Measurements from ENCODE around the gene PARVA. TPM values are rescaled to one million over a fixed set of nuclear protein-coding genes. Genes with fewer than 3 reads are reported as not detected.

PARVA gene
- total and polyA plus RNA-seq, 12 donors = 20.1 to 84.8 (median 67.0) TPM

GRCh38 chr11:12449961-12450715, 72.8 kb downstream of the PARVA start:
- Histone ChIP-seq H3K36me3 (no peaks in the 10 kb centered on the region), H3K9me3 (no peaks in the 10 kb centered on the region), H3K4me3 (no peak overlapping the region), H3K4me1 (peaks cover 4 to 79% (median 37%) of the 10 kb centered on the region in 9 donors), H3K27ac (no peak overlapping the region), H3K27me3 (no peaks in the 10 kb centered on the region)
- DNase-seq = no peak
- ATAC-seq = no peak
- WGBS, 2 donors = 95 to 96% methylated on average over 3 of the region's 3 CpGs
- TF ChIP-seq CTCF (IDR thresholded peaks at IDR 0.05) = no peak
- intact Hi-C loops (cut with DNase I) = no loop called here

GRCh38 chr11:12451179-12451814, 73.9 kb downstream of the PARVA start:
- Histone ChIP-seq H3K4me1 (peaks cover 7 to 82% (median 48%) of the 10 kb centered on the region in 9 donors), H3K27ac (no peak overlapping the region)

GRCh38 chr11:12453243-12453642, 75.9 kb downstream of the PARVA start:
- Histone ChIP-seq H3K27ac (peak overlapping the region in 3 of 10 donors; percentile 2 to 40 (median 7)), H3K27me3 (no peaks in the 10 kb centered on the region), H3K4me1 (peaks cover 6 to 86% (median 60%) of the 10 kb centered on the region in 9 donors), H3K4me3 (no peak overlapping the region), H3K9me3 (no peaks in the 10 kb centered on the region), H3K36me3 (no peaks in the 10 kb centered on the region)
- ATAC-seq = peak in 2 of 8 donors; percentile 34 to 58
- TF ChIP-seq CTCF (IDR thresholded peaks at IDR 0.05) = no peak
- no peak for DNase-seq
- WGBS, 2 donors = 68 to 82% methylated on average over 2 of the region's 2 CpGs
- intact Hi-C loops (cut with DNase I) = no loop called here

More at GRCh38 chr11:12451179-12451814, 73.9 kb downstream of the PARVA start:
- no peaks in the 10 kb centered on the region for H3K36me3 ChIP-seq
- H3K9me3 ChIP-seq = no peaks in the 10 kb centered on the region
- DNase-seq = no peak
- no peak overlapping the region for H3K4me3 ChIP-seq
- intact Hi-C loops (cut with DNase I) = no loop called here
- H3K27me3 ChIP-seq = no peaks in the 10 kb centered on the region
- TF ChIP-seq CTCF (IDR thresholded peaks at IDR 0.05) = no peak
- ATAC-seq = no peak
- 91 to 97% methylated on average over 2 of the region's 2 CpGs for WGBS, 2 donors

GRCh38 chr11:12454782-12455181, 77.4 kb downstream of the PARVA start:
- H3K4me1 ChIP-seq = peaks cover 12 to 86% (median 68%) of the 10 kb centered on the region in 9 donors
- H3K4me3 ChIP-seq = no peak overlapping the region
- no peak overlapping the region for H3K27ac ChIP-seq
- no peaks in the 10 kb centered on the region for H3K27me3 ChIP-seq
- no peak for DNase-seq
- H3K9me3 ChIP-seq = no peaks in the 10 kb centered on the region
- intact Hi-C loops (cut with DNase I) = no loop called here
- ATAC-seq = no peak
- TF ChIP-seq CTCF (IDR thresholded peaks at IDR 0.05) = no peak
- no peaks in the 10 kb centered on the region for H3K36me3 ChIP-seq
